Gastroesophageal sphincter (tissue), 4 donors: Measurements from ENCODE around the gene STIMATE. TPM values are rescaled to one million over a fixed set of nuclear protein-coding genes. Genes with fewer than 3 reads are reported as not detected.
A peak's percentile ranks its signal among the peaks of the same experiment; 100 is the strongest.

ENCODE experiments used
- ATAC-seq: fragments of 150-250 bp; one replicate; pipeline ENCODE4 v1.9.1; 2016; ENCODE audit warnings: mild to moderate bottlenecking, moderate library complexity
- H3K27ac ChIP-seq, 4 donors: fragments of 200-600 bp; sonication (generic) in 3 of 4; 1 replicate in 3 of 4; 2 replicates in 1 of 4; pipeline ENCODE4 v1.5.1; 2016 to 2019
- H3K27me3 ChIP-seq: fragments of 200-600 bp; sonication (generic); one replicate; pipeline ENCODE4 v1.5.1; 2019
- H3K36me3 ChIP-seq, 2 donors: fragments of 200-600 bp; sonication (generic); one replicate each; pipeline ENCODE4 v1.5.1; 2019; ENCODE audit warnings: control low read depth in 1 of 2
- H3K4me1 ChIP-seq, 3 donors: fragments of 200-600 bp; sonication (generic); 1 replicate in 2 of 3; 2 replicates in 1 of 3; pipeline ENCODE4 v1.5.1; 2016 to 2019; ENCODE audit warnings: control low read depth in 2 of 3
- H3K4me3 ChIP-seq, 2 donors: fragments of 200-600 bp; sonication (generic); one replicate each; pipeline ENCODE4 v1.5.1; 2019; ENCODE audit warnings: mild to moderate bottlenecking in 1 of 2, moderate library complexity in 1 of 2
- H3K9me3 ChIP-seq, 3 donors: fragments of 200-600 bp; sonication (generic); one replicate each; pipeline ENCODE4 v1.5.1; 2017 to 2019; ENCODE audit warnings: control low read depth in 2 of 3
- EP300 ChIP-seq: sonication (generic); formaldehyde crosslinking; IDR thresholded peaks from one replicate; pipeline ENCODE4 v1.6.1; 2017; ENCODE audit warnings: antibody characterized with exemption, mild to moderate bottlenecking
- POLR2A ChIP-seq, 2 donors: fragments of 450-650 bp; IDR thresholded peaks; one replicate each; pipeline ENCODE4 v1.6.1; 2017; ENCODE audit warnings: antibody characterized with exemption in 2 of 2, mild to moderate bottlenecking in 2 of 2, moderate library complexity in 1 of 2
- POLR2AphosphoS5 ChIP-seq: sonication (generic); formaldehyde crosslinking; IDR thresholded peaks from one replicate; pipeline ENCODE4 v1.6.1; 2017; ENCODE audit warnings: antibody characterized with exemption
- WGBS, 2 donors: methylation state at CpG; one replicate each; pipeline ENCODE4 v1.1.5; 2018; ENCODE audit warnings: low coverage in 1 of 2; 5-methylcytosine and 5-hydroxymethylcytosine counted together
- total RNA-seq, 4 donors: library from RNA; depleted of rRNA; stranded (reverse); fragments of >200 nt; gene quantifications; one replicate each; pipeline ENCODE4 v1.1.0, GENCODE V29; 2016
- TF ChIP-seq, protein P1 (sequence below), 4 experiments: fragments of 200-600 bp in 2 of 4; fragments of 450-650 bp in 2 of 4; sonication (generic) in 1 of 4; IDR thresholded peaks; one replicate each; pipeline ENCODE4 v1.5.1; 2017 to 2019; ENCODE audit warnings: antibody characterized with exemption in 4 of 4, mild to moderate bottlenecking in 2 of 4, moderate library complexity in 2 of 4

Gene STIMATE
- total RNA-seq, 4 donors from 2014 or later = 14.6 to 30.2 (median 20.5) TPM

DNA sequence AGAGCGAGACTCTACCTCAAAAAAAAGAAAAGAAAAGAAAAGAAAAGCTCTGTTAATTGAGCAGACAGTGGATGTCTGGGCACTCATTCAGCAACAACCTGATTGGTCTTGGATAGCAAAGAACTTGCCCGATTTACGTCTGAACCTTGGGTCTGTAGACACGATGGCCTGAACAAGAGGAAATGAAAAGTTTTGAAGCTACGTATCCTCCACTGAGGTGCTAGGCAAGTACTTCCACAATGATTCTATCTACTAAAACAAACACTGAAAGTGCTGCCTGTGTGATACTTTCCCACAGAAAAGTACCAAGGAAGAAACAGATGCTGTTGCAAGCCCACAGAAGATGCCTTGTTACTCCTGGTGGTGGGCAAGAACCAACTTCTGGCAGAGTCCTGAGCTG lies 40.7 kb downstream of the STIMATE start:
- peaks cover 0 to 44% of the 10 kb centered on the region in 2 donors for H3K36me3 ChIP-seq

DNA sequence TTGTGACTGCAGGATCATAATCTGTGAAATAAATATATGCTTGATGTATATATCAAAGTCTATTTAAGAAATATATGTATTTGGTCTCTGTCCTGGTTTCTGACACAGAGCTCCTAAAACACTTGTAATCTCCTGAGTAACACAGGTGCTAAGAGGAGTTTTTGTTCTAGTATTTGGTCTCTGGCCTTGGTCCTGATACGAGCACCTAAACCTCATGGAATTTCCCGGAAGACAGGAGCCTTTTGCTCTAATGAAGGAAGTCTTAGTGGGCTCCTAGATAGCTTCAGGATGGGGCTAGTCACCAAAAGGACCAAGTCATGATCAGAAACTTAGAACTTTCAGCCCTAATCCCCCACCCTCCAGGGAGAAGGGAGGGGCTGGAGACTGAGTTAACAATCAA lies 43.3 kb downstream of the STIMATE start:
- no peaks in the 10 kb centered on the region for H3K27me3 ChIP-seq
- H3K36me3 ChIP-seq = peaks cover 0 to 64% of the 10 kb centered on the region in 2 donors
- H3K9me3 ChIP-seq = no peaks in the 10 kb centered on the region
- ATAC-seq = no peak
- WGBS, 2 donors = 86 to 100% methylated on average over 2 of the region's 2 CpGs
- no peak overlapping the region for H3K4me3 ChIP-seq
- TF ChIP-seq POLR2A (IDR thresholded peaks at IDR 0.05) = no peak
- no peak for TF ChIP-seq EP300
- no peak for TF ChIP-seq POLR2AphosphoS5
- TF ChIP-seq, protein P1, sequence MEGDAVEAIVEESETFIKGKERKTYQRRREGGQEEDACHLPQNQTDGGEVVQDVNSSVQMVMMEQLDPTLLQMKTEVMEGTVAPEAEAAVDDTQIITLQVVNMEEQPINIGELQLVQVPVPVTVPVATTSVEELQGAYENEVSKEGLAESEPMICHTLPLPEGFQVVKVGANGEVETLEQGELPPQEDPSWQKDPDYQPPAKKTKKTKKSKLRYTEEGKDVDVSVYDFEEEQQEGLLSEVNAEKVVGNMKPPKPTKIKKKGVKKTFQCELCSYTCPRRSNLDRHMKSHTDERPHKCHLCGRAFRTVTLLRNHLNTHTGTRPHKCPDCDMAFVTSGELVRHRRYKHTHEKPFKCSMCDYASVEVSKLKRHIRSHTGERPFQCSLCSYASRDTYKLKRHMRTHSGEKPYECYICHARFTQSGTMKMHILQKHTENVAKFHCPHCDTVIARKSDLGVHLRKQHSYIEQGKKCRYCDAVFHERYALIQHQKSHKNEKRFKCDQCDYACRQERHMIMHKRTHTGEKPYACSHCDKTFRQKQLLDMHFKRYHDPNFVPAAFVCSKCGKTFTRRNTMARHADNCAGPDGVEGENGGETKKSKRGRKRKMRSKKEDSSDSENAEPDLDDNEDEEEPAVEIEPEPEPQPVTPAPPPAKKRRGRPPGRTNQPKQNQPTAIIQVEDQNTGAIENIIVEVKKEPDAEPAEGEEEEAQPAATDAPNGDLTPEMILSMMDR (IDR thresholded peaks at IDR 0.05) = no peak
- H3K27ac ChIP-seq = no peak overlapping the region
- H3K4me1 ChIP-seq = peaks cover 0 to 15% (median 2%) of the 10 kb centered on the region in 3 donors

More for the DNA sequence above, 40.7 kb downstream of the STIMATE start:
- 80 to 89% methylated on average over 4 to 5 of the region's 5 CpGs for WGBS, 2 donors
- H3K27me3 ChIP-seq = no peaks in the 10 kb centered on the region
- ATAC-seq = no peak
- H3K27ac ChIP-seq = peak overlapping the region in 1 of 4 donors; percentile 8
- no peaks in the 10 kb centered on the region for H3K9me3 ChIP-seq
- H3K4me3 ChIP-seq = no peak overlapping the region
- peaks cover 0 to 10% (median 0%) of the 10 kb centered on the region in 3 donors for H3K4me1 ChIP-seq
- TF ChIP-seq, protein P1 (IDR thresholded peaks at IDR 0.05) = no peak
- TF ChIP-seq POLR2AphosphoS5 (no peak), POLR2A (IDR thresholded peaks at IDR 0.05) (no peak), EP300 (no peak)

DNA sequence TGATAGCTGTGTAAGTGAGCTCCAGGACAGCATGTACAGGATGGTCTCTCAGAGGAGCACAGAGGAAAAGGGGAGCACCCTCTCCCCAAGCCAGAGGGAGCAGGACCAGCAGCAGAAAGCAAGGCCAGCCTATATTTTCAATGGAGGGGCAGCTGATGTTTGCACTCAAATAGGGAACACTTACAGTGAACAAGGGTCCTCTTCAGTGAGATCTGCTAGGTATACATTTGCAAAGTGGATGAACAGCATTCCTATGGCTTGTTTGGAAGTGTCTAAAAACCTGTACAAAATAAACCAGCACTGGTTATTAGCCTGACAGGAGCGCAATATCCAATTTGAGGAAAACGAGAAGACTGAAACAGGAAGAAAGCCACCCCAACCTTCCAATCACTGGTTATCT lies 44.9 kb downstream of the STIMATE start:
- Histone ChIP-seq H3K27ac (no peak overlapping the region), H3K4me3 (no peak overlapping the region), H3K27me3 (no peaks in the 10 kb centered on the region), H3K9me3 (no peaks in the 10 kb centered on the region), H3K4me1 (peaks cover 0 to 26% (median 5%) of the 10 kb centered on the region in 3 donors), H3K36me3 (peaks cover 0 to 77% of the 10 kb centered on the region in 2 donors)
- TF ChIP-seq EP300 (no peak), POLR2AphosphoS5 (no peak), POLR2A (IDR thresholded peaks at IDR 0.05) (no peak)
- TF ChIP-seq, protein P1 (IDR thresholded peaks at IDR 0.05) = no peak
- ATAC-seq = no peak
- WGBS, 2 donors = 83 to 90% methylated on average over 2 of the region's 2 CpGs

GRCh38 chr3:52851348-52851747 lies 46.0 kb downstream of the STIMATE start:
- 60% methylated on average over 1 of the region's 3 CpGs; no CpG with 5 or more reads in 1 of the 2 donors for WGBS, 2 donors

GRCh38 chr3:52849656-52850055 lies 47.7 kb downstream of the STIMATE start:
- H3K27ac ChIP-seq = peak overlapping the region in 3 of 4 donors; percentile 45 to 65 (median 64)
- ATAC-seq = no peak
- WGBS, 2 donors = 98% methylated on average over 9 of the region's 15 CpGs; no CpG with 5 or more reads in 1 of the 2 donors

More at GRCh38 chr3:52851348-52851747, 46.0 kb downstream of the STIMATE start:
- peak; percentile 28 for ATAC-seq
- H3K4me3 ChIP-seq = no peak overlapping the region
- no peak for TF ChIP-seq POLR2A (IDR thresholded peaks at IDR 0.05)
- TF ChIP-seq, protein P1 (IDR thresholded peaks at IDR 0.05) = peak in 3 of 4 experiments; percentile 39 to 55 (median 52)
- peaks cover 0 to 24% (median 5%) of the 10 kb centered on the region in 3 donors for H3K4me1 ChIP-seq
- H3K9me3 ChIP-seq = no peaks in the 10 kb centered on the region
- H3K27me3 ChIP-seq = no peaks in the 10 kb centered on the region
- no peak overlapping the region for H3K27ac ChIP-seq
- peaks cover 0 to 82% of the 10 kb centered on the region in 2 donors for H3K36me3 ChIP-seq

More at GRCh38 chr3:52849656-52850055, 47.7 kb downstream of the STIMATE start:
- H3K4me1 ChIP-seq = peaks cover 5 to 41% (median 16%) of the 10 kb centered on the region in 3 donors
- H3K27me3 ChIP-seq = no peaks in the 10 kb centered on the region
- H3K36me3 ChIP-seq = peaks cover 0 to 76% of the 10 kb centered on the region in 2 donors
- H3K9me3 ChIP-seq = no peaks in the 10 kb centered on the region
- TF ChIP-seq, protein P1 (IDR thresholded peaks at IDR 0.05) = no peak
- TF ChIP-seq POLR2A (IDR thresholded peaks at IDR 0.05) (no peak), POLR2AphosphoS5 (no peak), EP300 (no peak)
- H3K4me3 ChIP-seq = no peak overlapping the region
